Posterior cingulate gyrus (tissue), 11 donors: ENCODE measurements around the gene CSNK2A1.
A peak's percentile ranks its signal among the peaks of the same experiment; 100 is the strongest.
"Not testable (repeated sequence)": the region's sequence is repeated elsewhere in the genome, so short reads cannot be mapped to it uniquely, and the experiment has no call there.

Source experiments
- DNase-seq, 10 donors: peaks; one replicate each; pipeline versions ENCODE4 v3.0.0 to v3.0.0-alpha.2; 2020 to 2021; ENCODE audit warnings: mixed read lengths in 3 of 10
- intact Hi-C: fragments of 100-400 bp; cut with DNase I; formaldehyde crosslinking; loops from one replicate; pipeline ENCODE4 v1.15.1; 2023

CSNK2A1 gene

DNA sequence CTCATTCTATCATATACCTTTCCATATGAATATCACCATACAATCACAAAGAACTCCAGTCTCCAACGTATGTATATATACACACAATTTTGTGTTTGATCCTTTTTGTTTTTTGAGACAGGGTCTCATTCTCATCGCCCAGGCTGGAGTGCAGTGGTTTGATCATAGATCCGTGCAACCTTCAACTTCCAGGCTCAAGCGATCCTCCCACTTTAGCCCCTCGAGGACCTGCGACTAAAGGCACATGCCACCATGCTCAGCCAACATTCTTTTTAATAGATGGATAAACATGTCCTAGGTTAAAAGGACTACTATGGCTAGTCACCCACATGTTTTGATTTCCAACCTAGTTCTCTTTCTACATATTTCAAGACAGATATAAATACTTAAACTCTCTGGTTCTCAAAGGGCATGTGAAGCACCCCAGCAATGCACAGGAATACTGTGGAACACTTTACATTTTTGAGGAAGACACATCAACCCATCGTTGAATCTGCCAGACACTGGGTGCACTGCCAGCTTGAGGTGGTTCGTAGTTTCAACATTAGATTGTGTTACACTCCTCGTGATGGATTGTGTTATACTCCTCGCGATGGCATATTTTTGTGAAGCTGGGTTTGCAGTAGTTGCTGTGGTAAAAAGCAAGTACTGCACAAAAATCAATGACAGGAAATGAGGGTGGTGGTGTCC, 40.4 kb downstream of the CSNK2A1 start:
- intact Hi-C loops = no loop called here
- no peak for DNase-seq

DNA sequence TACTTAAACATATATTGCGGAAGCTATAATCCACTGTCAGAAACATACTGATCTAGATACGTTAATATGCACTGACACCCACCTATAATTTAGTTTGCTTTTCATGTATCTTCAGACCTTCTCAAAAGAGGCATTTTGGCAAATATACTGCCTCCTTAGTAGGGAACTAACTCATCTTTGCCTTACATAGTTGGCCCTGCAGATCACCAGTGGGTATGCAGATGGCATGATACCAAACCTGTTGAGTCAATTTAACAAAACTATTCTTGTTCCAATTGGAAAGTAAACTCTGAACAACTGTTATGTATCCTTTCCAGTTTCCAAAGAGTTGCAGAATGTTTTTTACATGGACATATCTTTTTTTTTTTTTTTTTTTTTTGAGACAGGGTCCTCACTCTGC, 45.6 kb downstream of the CSNK2A1 start:
- DNase-seq = no peak
- intact Hi-C loops = no loop called here

DNA sequence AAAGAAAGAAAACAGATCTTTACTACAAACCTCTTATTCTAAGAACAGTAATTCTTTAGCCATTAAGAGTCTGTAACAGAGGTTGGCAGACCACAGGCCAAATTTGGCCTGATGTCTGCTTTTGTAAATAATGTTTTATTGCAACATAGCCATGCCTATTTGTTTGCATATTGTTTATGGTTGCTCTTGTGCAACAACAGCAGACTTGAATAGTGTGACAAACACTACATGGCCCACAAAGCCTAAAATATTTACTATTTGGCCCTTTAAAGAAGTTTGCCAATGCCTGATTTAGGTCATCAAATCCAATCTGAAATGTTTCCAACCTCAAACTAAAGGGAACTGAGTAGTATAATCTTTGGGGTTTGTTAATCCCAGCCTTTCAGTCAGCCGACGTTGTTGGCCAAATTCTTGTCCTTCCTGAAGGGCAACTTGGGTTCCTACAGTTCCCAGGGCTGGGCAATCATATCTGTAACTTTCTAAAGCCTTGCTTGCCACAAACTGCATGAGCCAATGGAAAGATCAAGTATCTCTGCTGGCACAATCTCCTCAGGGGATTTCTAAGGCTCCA, 47.4 kb downstream of the CSNK2A1 start:
- DNase-seq = no peak
- intact Hi-C loops = no loop called here

DNA sequence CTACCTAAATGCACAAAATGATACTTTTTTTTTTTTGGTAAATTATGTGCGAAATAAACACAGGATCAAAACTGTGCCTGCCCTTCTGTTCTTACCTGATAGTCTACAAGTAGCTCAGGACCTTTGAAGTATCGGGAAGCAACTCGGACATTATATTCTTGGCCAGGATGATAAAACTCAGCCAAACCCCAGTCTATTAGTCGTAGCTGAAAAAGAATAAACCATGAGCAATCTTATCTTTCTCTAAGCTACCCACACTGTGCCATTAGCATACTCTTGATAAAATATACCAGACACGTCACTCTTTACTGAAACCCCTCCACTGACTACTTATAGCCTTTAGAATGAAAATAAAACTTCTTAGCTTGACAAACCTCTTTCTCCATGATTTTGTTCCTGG, 51.4 kb downstream of the CSNK2A1 start:
- intact Hi-C loops = no loop called here
- DNase-seq = no peak

DNA sequence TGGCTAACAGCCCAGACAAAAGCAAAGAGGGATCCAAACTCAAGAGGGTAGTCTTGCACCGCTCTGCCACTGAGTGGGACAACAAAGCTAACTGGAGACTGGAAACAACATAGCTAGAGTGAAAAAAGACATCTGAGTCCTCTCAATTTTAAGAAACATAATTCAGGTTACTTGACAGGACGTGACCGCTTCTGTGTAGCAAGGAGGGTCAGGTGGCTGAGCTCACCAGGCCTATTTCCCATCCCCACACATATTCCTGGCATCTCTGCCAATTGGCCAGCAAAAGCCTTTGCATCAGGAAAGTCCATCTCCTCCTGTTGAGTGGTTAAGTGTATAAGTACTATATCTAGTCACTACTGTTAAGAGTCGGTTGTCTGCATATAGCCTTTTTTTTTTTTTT, 55.9 kb downstream of the CSNK2A1 start:
- no peak for DNase-seq
- intact Hi-C loops = no loop called here

DNA sequence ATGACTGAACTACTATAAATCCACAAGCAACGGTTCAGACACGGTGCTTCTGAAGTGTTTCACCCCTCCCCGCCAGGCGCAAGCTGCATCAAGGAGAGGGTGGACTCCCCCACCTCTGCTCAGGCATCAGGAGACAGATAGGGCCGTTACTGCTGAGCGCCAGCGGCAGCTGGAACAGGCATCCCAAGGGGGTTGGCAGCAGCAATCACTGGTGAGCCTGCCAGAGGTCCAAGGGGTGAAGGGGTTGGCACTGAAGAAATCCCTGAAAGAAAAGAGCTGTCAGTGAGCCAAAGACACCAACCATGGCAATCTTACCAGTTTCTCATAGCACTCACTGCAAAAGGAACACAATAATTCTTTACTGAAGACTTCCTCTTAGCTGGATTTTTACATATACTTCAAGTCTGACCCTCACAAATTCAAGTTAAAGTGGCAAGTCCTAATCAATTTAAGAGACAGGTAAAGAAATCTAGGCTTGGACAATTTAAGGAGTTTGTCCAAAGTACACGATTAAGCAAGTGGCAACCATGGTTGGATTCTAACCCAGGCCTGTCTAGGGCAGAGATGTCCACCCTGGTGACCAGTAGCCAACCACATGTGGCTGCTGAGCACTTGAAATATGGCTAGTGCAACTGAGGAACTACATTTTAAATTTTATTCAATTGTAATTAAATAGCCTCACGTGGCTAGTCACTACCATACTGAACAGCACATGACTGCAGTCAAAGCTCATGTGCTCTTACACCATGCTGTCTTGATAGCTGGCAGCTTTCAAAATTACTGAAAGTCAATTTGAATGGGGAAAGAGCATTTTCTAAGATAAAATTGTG, 59.6 kb downstream of the CSNK2A1 start:
- peak in 5 of 10 donors; percentile 9 to 90 (median 77) for DNase-seq
- intact Hi-C loops = no loop called here

DNA sequence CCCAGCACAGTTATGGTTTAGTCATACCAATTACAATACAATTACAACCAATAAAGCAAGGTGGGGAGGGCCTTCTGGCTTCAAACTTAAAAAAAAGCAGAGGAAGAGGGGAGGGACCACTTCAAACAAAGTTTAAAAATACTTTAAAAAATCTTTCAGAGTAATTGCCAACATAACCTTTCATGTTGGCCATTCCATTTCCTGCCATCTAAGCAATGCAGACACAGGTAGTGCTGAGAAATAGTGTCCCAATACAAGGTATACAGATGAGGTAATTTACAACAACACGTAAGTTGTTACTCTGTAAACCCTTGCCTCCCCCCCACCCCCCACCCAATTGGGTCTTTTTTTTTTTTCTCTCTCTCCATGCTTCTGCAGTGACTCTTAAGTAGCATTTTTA, 62.4 kb downstream of the CSNK2A1 start:
- intact Hi-C loops = no loop called here
- DNase-seq = no peak

DNA sequence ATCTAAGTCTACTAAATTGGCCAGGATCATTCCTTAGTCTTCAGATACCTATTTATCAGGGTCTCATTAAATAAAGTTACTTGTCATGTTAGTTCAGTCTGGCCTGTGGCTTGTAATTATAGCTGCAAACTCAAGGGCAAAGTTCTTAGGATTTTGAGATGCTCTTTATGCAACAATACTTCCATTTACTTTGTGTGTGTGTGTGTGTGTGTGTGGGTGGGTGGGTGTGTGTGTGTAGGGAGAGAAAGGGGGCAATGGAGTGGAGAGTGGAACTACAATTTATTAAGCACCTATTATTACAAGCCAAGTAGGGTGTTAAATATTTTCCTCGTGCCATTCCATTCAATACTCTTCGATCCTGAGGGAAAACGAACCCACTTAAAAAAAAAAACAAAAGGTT, 63.5 kb downstream of the CSNK2A1 start:
- no peak for DNase-seq
- intact Hi-C loops = no loop called here

DNA sequence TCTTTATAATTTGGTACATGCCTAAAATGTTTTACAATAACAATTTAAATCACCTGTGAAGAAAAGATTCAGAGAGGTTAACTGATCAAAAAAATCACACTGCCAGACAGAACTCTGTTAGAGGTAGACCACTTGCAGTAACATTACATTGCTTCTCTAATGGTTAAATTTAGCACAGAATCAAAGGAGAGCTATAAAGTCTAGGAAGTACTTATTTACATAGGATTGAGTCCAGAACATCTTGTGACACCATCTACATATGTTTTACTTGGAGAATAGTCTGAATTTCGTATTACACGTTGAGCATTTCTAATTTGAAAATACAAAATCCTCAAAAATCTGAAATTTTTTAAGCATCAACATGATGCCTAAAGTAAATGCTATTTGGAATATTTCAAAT, 64.1 kb downstream of the CSNK2A1 start:
- DNase-seq = no peak
- intact Hi-C loops = loop anchor here (1.0 to 2.0 kb wide), 2 partner anchors 49 to 125 kb away; no protein-coding TSS in a partner anchor

DNA sequence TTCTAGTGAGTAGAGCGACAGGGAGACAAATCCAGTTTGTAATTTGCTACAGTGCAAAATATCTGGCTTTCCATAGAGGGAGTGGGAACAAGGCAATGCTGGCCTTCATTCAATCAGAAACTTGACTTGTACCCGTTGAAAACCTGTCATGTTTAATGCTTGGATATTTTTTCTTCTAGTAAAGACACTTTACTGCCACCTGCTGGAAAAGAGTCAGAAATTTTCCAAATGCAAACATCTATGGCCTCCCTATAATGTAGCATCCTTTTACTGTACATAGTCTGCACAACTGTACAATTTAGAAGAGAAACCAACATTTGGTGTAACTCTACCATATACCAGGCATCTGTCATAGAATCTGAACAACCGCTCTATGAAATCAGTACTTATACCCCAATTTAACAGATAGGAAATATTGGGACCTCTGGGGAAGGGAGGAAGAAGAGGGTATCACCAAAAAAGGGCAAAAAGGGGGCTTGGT, 64.6 kb downstream of the CSNK2A1 start:
- intact Hi-C loops = loop anchor here (1.0 to 2.0 kb wide), 2 partner anchors 48 to 125 kb away; no protein-coding TSS in a partner anchor
- no peak for DNase-seq

DNA sequence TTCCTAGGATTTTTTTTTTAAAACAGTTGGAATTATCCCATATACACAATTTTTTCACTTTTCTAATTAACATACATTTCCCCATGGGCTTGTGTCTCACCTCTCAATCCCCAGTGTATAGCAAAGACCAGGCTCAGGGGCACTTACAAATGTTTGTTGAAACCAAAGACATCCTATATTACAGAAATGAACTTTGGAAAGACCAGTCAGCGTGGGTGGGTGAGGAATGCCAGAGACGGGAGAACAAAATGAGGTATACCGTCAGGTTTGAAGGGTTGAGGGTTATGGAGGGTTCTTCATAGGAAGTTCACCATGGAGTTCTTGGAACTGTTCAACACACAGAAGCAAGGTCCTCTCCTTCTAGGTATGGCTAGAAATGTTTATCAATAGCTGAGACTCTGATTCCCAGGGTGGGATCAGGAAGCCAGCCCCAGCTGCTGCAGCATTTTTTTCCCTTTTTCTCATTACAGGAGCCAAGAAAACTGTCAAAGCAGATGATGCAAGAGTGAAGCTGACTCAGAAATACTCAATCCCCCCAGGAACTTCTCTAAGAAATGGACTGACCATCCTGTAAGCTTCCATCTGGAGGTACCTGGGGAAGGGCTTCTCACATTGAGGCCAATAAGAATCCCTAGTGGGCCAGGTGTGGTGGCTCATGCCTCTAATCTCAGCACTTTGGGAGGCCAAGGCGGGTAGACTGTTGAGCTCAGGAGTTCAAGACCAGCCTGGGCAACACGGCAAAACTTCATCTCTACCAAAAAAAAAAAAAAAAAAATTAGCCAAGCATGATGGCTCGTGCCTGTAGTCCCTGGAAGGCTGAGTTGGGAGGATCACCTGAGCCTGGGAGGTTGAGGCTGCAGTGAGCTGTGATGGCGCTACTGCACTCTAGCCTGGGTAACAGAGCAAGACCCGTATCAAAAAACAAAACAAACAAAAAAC, 65.3 kb downstream of the CSNK2A1 start:
- no peak for DNase-seq
- intact Hi-C loops = loop anchor here (2.0 kb wide), 1 partner anchor 47 kb away; no protein-coding TSS in a partner anchor

DNA sequence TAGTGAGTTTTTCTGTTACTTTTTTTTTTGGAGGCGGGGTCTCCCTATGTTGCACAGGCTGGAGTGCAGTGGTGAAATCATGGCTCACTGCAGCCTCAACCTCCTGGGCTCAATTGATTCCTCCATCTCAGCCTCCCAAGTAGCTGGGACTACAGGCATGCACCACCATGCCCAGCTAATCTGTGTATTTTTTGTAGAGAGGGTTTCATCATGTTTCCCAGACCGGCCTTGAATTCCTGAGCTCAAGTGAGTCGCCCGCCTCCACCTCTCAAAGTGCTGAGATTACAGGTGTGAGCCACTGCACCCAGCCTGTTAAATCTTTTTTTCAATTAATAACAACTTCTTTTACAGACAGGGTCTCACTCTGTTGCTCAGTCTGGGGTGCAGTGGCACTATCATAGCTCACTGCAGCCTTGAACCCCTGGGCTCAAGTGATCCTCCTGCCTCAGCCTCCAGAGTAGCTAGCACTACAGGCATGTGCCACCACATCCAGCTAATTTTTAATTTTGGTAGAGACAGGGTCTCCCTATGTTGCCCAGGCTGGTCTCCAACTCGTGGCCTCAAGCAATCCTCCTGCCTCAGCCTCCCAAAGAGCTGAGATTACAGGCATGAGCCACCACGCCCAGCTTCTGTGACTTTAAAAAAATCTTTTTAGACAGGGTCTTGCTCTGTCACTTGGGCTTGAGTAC, 66.9 kb downstream of the CSNK2A1 start:
- DNase-seq, intact Hi-C loops: not testable (repeated sequence)

DNA sequence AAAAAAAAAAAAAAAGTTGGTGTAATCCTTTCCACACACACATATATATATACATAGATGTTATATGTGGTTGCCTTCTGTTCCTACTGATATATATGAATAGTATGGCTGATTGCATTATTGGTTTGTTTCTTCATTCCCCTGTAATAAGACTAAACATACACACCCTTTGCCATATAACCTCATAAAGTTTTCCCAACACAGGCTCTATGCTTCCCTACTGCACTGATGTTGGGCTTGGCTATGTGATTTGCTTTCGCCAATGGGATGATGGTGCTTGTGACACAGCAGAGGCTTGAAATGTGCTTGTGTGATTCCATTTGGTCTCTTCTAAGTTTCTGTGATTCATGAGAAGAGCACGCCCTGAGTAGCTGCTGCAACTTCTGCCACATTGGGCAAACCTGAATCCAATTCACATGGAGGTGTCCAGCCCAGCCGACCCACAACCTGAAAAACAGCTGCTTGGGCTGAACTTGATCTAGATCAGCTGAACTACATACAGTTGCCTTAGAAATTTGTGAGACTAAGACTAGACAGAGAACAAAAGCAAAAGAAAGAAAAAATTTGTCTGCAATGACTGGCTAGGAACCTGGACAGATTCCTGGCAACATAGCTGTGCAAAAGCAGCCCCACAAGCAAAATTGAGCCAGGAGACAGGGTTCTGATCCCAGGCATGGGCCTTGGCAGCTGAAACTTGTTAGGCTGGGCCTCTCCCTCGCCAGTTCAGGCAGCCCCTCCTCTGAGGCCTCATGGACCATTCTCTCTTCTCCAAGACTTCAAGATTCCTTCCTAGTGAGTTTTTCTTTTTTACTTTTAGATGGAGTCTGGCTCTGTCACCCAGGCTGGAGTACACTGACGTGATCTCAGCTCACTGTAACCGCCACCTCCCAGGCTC, 67.9 kb downstream of the CSNK2A1 start:
- intact Hi-C loops = no loop called here
- no peak for DNase-seq

DNA sequence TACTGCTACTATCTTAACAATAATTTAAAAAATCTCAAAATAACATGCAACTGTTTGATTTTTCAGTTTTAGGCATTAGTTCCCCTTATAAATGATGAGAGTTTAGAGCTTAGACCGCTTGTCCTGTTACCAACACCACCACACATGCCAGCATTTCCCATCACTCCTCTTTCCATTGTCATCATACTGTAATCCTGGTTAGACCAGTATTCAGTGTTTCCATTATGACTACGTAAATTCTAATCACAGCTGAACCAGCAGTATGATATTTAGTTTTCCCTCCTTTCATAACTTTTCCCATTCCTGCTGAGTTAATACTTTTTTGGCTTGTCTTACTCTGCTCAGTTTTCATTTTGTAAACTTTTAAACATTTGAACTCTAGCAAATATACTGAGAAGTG, 69.0 kb downstream of the CSNK2A1 start:
- DNase-seq = no peak
- intact Hi-C loops = no loop called here

DNA sequence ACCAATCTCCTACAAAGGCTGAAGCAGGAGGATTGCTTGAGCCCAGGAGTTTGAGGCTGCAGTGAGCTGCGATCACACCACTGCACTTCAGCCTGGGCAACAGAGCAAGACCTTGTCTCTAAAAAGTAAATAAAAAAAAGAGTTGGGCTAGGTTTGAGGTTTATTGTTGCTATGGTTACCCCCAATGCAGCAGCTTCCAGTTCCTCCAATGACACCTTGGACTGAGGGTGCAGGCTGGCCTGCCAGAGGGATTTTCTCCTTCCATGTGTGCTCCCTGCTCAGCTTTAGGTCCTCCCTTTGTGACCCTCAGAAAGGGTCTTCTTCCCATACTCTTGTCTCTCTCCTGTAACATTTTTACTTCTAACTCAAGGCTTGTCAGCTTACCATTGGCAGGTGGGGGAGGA, 70.7 kb downstream of the CSNK2A1 start:
- intact Hi-C loops = no loop called here

DNA sequence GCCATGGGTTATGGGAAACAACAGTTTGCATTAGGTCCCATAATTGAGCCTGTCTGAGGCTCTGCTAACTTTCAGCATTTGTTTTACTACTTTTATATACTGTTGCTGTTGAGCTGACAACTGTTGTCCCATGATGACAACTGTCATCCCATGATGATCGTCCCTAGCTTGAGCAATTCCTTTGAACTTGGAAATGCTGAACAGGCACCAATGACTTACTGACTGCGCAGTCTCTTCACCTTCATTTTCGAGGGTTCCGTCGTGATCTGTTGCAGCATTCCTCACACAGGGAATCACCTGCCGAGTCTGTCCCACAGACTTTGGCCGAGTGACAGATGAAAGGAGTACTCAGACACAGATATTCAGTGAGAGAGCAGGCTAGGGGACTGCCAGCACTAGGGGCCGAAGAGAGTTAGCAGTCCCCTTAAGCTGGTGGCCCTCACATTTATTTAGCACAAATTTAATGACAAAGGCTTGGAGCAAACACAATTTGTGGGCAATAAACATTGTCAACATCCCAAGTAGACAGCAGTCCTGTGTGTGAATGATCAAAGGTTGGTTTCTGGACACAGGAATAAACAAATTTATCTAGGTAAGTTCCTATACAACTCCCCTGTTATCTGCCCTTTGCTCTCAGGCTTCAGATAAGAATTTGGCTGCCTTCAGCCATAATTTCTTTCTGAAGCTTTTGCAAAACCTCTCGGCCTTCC, 71.3 kb downstream of the CSNK2A1 start:
- intact Hi-C loops = no loop called here
- no peak for DNase-seq

More for the DNA sequence above, 70.7 kb downstream of the CSNK2A1 start:
- peak in 1 of 10 donors; percentile 57 for DNase-seq

DNA sequence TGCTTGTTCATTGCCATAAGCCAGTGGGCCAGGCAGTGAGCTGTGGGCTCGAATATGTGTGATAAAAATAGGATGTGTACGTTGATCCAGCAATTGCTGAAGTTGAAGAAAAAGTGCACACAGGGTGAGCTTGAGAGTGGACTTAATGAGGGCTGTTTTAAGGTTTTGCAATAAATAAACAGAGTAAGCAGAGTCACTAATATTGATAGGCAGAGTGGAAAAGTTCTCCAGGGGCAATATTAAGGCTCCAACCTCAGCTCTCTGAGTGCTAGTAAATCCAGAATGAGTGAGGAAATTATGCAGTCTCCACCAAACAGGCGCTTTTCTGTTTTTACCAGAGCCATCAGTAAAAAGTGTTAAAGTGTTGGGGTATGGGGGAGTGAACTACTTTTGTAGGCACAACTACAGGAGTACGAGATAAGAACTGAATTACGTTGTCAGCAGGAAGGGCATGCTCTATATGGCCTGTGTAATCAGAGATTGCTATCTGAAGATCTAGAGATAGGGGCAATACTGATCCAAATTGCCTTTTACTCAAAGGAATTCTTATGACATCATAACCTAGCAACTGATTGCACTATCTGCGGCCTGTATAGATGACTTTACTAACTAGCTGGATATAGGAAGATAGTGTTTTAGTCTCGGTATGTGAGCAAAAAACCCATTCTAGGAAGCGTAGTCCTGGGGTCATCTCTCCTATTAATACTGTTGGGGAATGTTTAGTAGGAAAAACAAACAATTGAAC, 73.7 kb downstream of the CSNK2A1 start:
- intact Hi-C loops = no loop called here
- no peak for DNase-seq
